ENCODE results near the gene ZFPM1. TPM values are rescaled to one million over a fixed set of nuclear protein-coding genes. Genes with fewer than 3 reads are reported as not detected.

ZFPM1 gene
- total RNA-seq, 1 experiment from 2014 or later: 14.6 TPM

GRCh38 chr16:88408561-88409142 is 44.4 kb upstream of the ZFPM1 start:
- DNase-seq (ENCODE audit: low read depth, low spot score) (no peak), ATAC-seq (no peak)
- no peak overlapping the region for H3K4me3 ChIP-seq (replicated peaks in 1 of 2; ENCODE audit: low read depth in 1 of 2, low read length in 2 of 2)
- peaks cover 0 to 5% of the 10 kb centered on the region in 2 experiments; a peak in 1 of 4 replicates for H3K4me1 ChIP-seq (ENCODE audit: control insufficient read depth in 1 of 2, insufficient read depth in 2 of 2, low read length in 2 of 2)
- ChIA-PET RAD21 (ENCODE audit: low non-redundant PET in 1 of 2, low total read pairs in 2 of 2, uncharacterized antibody in 2 of 2, unreplicated experiment in 2 of 2) (no interaction called here), CTCF (no interaction called here), POLR2A (no interaction called here)
- no peaks in the 10 kb centered on the region for H3K27me3 ChIP-seq (ENCODE audit: insufficient read depth, low read length)
- H2AFZ ChIP-seq (ENCODE audit: low read depth, low read length, poor library complexity, severe bottlenecking): no peak overlapping the region
- H4K20me1 ChIP-seq (ENCODE audit: insufficient read depth): no peaks in the 10 kb centered on the region
- H3K9me2 ChIP-seq (ENCODE audit: insufficient read depth): no peaks in the 10 kb centered on the region
- no TSS peak for BruUV-seq (replicated peaks)
- no peak overlapping the region for H3K9ac ChIP-seq (ENCODE audit: low read length)
- H3K4me2 ChIP-seq (ENCODE audit: low read length): no peak overlapping the region
- H3K27ac ChIP-seq (ENCODE audit: low read depth, low read length): no peak overlapping the region
- no peaks in the 10 kb centered on the region for H3K9me3 ChIP-seq (ENCODE audit: control insufficient read depth in 1 of 2, insufficient read depth in 1 of 2, low read depth in 1 of 2, low read length in 2 of 2)
- intact Hi-C loops (cut with micrococcal nuclease): no loop called here
- H3K36me3 ChIP-seq (ENCODE audit: control insufficient read depth in 1 of 2, insufficient read depth in 2 of 2, low read length in 2 of 2): no peaks in the 10 kb centered on the region
- TF ChIP-seq ZBTB33 (IDR thresholded peaks at IDR 0.05; ENCODE audit: extremely low read depth, insufficient replicate concordance, low read length): no peak
- no peak for TF ChIP-seq MAX (IDR thresholded peaks at IDR 0.05)
- TF ChIP-seq ZFX (IDR thresholded peaks at IDR 0.05): no peak
- TF ChIP-seq TCF7L2 (IDR thresholded peaks at IDR 0.05; ENCODE audit: borderline replicate concordance, extremely low read depth, insufficient read depth, insufficient read length): no peak
- TF ChIP-seq RAD21 (IDR thresholded peaks at IDR 0.05; ENCODE audit: low read depth): no peak
- H3K79me2 ChIP-seq (ENCODE audit: insufficient read depth, low read length): no peaks in the 10 kb centered on the region

Data from HCT116 (cell line).